Adrenal gland (tissue), 12 donors: ENCODE measurements around the gene TRAF7. TPM values are rescaled to one million over a fixed set of nuclear protein-coding genes. Genes with fewer than 3 reads are reported as not detected.

Experiments
- DNase-seq, 7 donors: peaks; one replicate each; pipeline ENCODE4 v3.0.0-alpha.2; 2019 to 2020
- H3K27ac ChIP-seq, 5 donors: fragments of 200-600 bp; sonication (generic) in 4 of 5; 1 replicate in 3 of 5; 2 replicates in 2 of 5; pipeline versions ENCODE4 v1.5.1 to v1.8.0; 2016 to 2020; ENCODE audit warnings: mild to moderate bottlenecking in 1 of 5
- H3K27me3 ChIP-seq: fragments of 200-600 bp; 2 replicates; pipeline ENCODE4 v1.8.0; 2021
- H3K36me3 ChIP-seq, 2 donors: fragments of 200-600 bp; replicated peaks in 1 of 2; 1 replicate in 1 of 2; 2 replicates in 1 of 2; pipeline versions ENCODE4 v1.5.1 to v1.8.0; 2018 to 2022
- H3K4me1 ChIP-seq, 2 donors: fragments of 200-600 bp; replicated peaks in 1 of 2; 1 replicate in 1 of 2; 2 replicates in 1 of 2; pipeline versions ENCODE4 v1.5.1 to v1.8.0; 2018 to 2021
- H3K4me3 ChIP-seq, 4 donors: fragments of 200-600 bp; sonication (generic) in 3 of 4; one replicate each; pipeline ENCODE4 v1.5.1; 2016 to 2018
- H3K9me3 ChIP-seq, 3 donors: fragments of 200-600 bp; sonication (generic) in 1 of 3; replicated peaks in 1 of 3; 1 replicate in 2 of 3; 2 replicates in 1 of 3; pipeline versions ENCODE4 v1.5.1 to v1.8.0; 2016 to 2021
- CTCF ChIP-seq, 6 experiments: fragments of 450-650 bp in 4 of 6; fragments of 200-600 bp in 2 of 6; sonication (generic) in 1 of 6; IDR thresholded peaks; 1 replicate in 5 of 6; 2 replicates in 1 of 6; pipeline versions ENCODE4 v1.5.1 to v1.8.0; 2016 to 2021; ENCODE audit warnings: antibody characterized with exemption in 6 of 6, mild to moderate bottlenecking in 2 of 6, moderate library complexity in 1 of 6
- POLR2A ChIP-seq, 2 donors: fragments of 450-650 bp; IDR thresholded peaks; one replicate each; pipeline ENCODE4 v1.6.1; 2017; ENCODE audit warnings: antibody characterized with exemption in 2 of 2, mild to moderate bottlenecking in 2 of 2, moderate library complexity in 1 of 2
- WGBS, 4 donors: extraction: QIAGEN DNeasy Blood & Tissue Kit in 2 of 4; methylation state at CpG; one replicate each; pipeline versions ENCODE4 v1.1.5 to v1.1.7; 2013 to 2017; 5-methylcytosine and 5-hydroxymethylcytosine counted together
- intact Hi-C, 2 donors: fragments of 100-400 bp; cut with DNase I; formaldehyde crosslinking; loops; one replicate each; pipeline versions ENCODE4 v1.14.1 to v1.15.0; 2022 to 2023
- polyA plus RNA-seq, 3 donors: library from polyadenylated mRNA; stranded (reverse); fragments of 200-250 nt in 2 of 3; fragments of 350-450 nt in 1 of 3; fragmentation: Illumina TruSeq in 1 of 3; extraction: RNeasy Lipid Tissue Mini Kit (QIAGEN cat#74804) in 1 of 3; gene quantifications; one replicate each; pipeline ENCODE4 v1.2.3, GENCODE V29; 2013 to 2014
- total RNA-seq, 9 donors: library from RNA; depleted of rRNA in 4 of 9; stranded (reverse); fragments of >200 nt in 4 of 9; fragments of 120-200 nt in 1 of 9; fragmentation: NEBNext Ultra II Directional in 1 of 9; extraction: Animal tissue kit (Norgen Biotek cat#: 25700) in 1 of 9; gene quantifications; one replicate each; pipeline versions ENCODE4 v1.1.0 to v1.2.4, GENCODE V29; 2013 to 2023
- donor health status: healthy with polysubstance abuse.
- donor health status: Bipolar disorder and iron deficiency.
- donor health status: DM: yes; HTN: yes; CAD: no.
- donor health status: DM: no; HTN: no; CAD: no.
- donor health status: DM: no; HTN: no; CAD: no.
- donor health status: DM: yes; HTN: yes; CAD: no.

TRAF7 gene
- total and polyA plus RNA-seq, 12 donors = 21.0 to 129 (median 52.2) TPM

- WGBS, 4 donors = 85 to 98% (median 88%) methylated on average over 24 to 47 of the region's 47 CpGs
- intact Hi-C loops = no loop called here
- peaks cover 0 to 57% of the 10 kb centered on the region in 2 donors for H3K36me3 ChIP-seq
- no peaks in the 10 kb centered on the region for H3K9me3 ChIP-seq
- DNase-seq = no peak
- TF ChIP-seq CTCF (IDR thresholded peaks at IDR 0.05) = no peak
- TF ChIP-seq POLR2A (IDR thresholded peaks at IDR 0.05) = no peak
- no peaks in the 10 kb centered on the region for H3K27me3 ChIP-seq
- H3K4me1 ChIP-seq = peaks cover 0 to 6% of the 10 kb centered on the region in 2 donors
- peak overlapping the region in 1 of 4 donors; percentile 32 for H3K4me3 ChIP-seq
- H3K27ac ChIP-seq = peak overlapping the region in 1 of 5 donors; percentile 68
Observed at GRCh38 chr16:2170587-2171435, 15.2 kb downstream of the TRAF7 start.

- WGBS, 4 donors = 93 to 95% (median 94%) methylated on average over 19 to 28 of the region's 28 CpGs
- TF ChIP-seq CTCF (IDR thresholded peaks at IDR 0.05) = no peak
- TF ChIP-seq POLR2A (IDR thresholded peaks at IDR 0.05) = no peak
- intact Hi-C loops = no loop called here
Observed at GRCh38 chr16:2171601-2172178, 16.1 kb downstream of the TRAF7 start.

GRCh38 chr16:2172688-2173335, 17.2 kb downstream of the TRAF7 start:
- WGBS, 4 donors = 93 to 96% (median 94%) methylated on average over 23 to 29 of the region's 29 CpGs
- Histone ChIP-seq H3K36me3 (peaks cover 0 to 64% of the 10 kb centered on the region in 2 donors), H3K27ac (no peak overlapping the region), H3K4me1 (peaks cover 0 to 6% of the 10 kb centered on the region in 2 donors), H3K9me3 (no peaks in the 10 kb centered on the region), H3K27me3 (no peaks in the 10 kb centered on the region), H3K4me3 (no peak overlapping the region)
- intact Hi-C loops = no loop called here
- no peak for DNase-seq
- TF ChIP-seq CTCF (IDR thresholded peaks at IDR 0.05) = no peak
- TF ChIP-seq POLR2A (IDR thresholded peaks at IDR 0.05) = no peak

More at GRCh38 chr16:2171601-2172178, 16.1 kb downstream of the TRAF7 start:
- Histone ChIP-seq H3K4me3 (no peak overlapping the region), H3K27ac (no peak overlapping the region), H3K4me1 (peaks cover 0 to 6% of the 10 kb centered on the region in 2 donors), H3K36me3 (peaks cover 0 to 57% of the 10 kb centered on the region in 2 donors), H3K9me3 (no peaks in the 10 kb centered on the region), H3K27me3 (no peaks in the 10 kb centered on the region)
- no peak for DNase-seq

GRCh38 chr16:2173366-2173765, 17.8 kb downstream of the TRAF7 start:
- H3K4me3 ChIP-seq = no peak overlapping the region
- intact Hi-C loops = no loop called here
- no peak for DNase-seq
- no peaks in the 10 kb centered on the region for H3K9me3 ChIP-seq
- no peak overlapping the region for H3K27ac ChIP-seq
- H3K27me3 ChIP-seq = no peaks in the 10 kb centered on the region
- peaks cover 0 to 64% of the 10 kb centered on the region in 2 donors for H3K36me3 ChIP-seq
- TF ChIP-seq CTCF (IDR thresholded peaks at IDR 0.05) (no peak), POLR2A (IDR thresholded peaks at IDR 0.05) (no peak)
- H3K4me1 ChIP-seq = peaks cover 0 to 6% of the 10 kb centered on the region in 2 donors
- 81 to 96% (median 93%) methylated on average over 7 to 14 of the region's 14 CpGs for WGBS, 4 donors
